Breast epithelium (tissue), 3 donors: ENCODE measurements around the gene CTNND2.

Experiments
- POLR2A ChIP-seq: fragments of 450-650 bp; IDR thresholded peaks from one replicate; pipeline ENCODE4 v1.6.1; 2016; ENCODE audit warnings: antibody characterized with exemption, mild to moderate bottlenecking, moderate library complexity
- POLR2AphosphoS5 ChIP-seq, 3 donors: sonication (generic); formaldehyde crosslinking; IDR thresholded peaks; one replicate each; pipeline ENCODE4 v1.6.1; 2017; ENCODE audit warnings: antibody characterized with exemption in 3 of 3
- TF ChIP-seq, protein P1 (sequence below), 3 donors: fragments of 450-650 bp; IDR thresholded peaks; one replicate each; pipeline ENCODE4 v1.5.1; 2016 to 2017; ENCODE audit warnings: antibody characterized with exemption in 3 of 3, mild to moderate bottlenecking in 3 of 3, moderate library complexity in 3 of 3

DNA sequence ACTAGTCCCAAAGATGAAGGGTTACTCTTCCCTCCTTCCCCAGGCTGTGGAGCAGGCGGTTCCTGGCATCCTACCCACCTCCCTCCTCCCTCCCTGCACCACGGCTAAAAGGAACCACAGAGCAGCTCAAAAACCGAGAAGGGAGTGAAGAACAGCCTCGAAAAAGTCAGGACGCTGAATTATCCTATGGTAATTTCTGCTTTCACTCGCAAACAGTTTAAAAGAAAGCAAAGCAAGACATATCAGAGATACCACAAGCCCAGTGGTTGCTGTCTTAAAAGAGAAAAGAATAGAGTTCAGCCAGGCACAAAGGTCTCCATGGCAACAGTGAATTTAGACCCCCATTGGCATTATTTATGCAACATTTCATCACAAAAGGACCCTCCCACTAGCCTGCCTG lies 315.4 kb downstream of the CTNND2 start:
- TF ChIP-seq, protein P1, sequence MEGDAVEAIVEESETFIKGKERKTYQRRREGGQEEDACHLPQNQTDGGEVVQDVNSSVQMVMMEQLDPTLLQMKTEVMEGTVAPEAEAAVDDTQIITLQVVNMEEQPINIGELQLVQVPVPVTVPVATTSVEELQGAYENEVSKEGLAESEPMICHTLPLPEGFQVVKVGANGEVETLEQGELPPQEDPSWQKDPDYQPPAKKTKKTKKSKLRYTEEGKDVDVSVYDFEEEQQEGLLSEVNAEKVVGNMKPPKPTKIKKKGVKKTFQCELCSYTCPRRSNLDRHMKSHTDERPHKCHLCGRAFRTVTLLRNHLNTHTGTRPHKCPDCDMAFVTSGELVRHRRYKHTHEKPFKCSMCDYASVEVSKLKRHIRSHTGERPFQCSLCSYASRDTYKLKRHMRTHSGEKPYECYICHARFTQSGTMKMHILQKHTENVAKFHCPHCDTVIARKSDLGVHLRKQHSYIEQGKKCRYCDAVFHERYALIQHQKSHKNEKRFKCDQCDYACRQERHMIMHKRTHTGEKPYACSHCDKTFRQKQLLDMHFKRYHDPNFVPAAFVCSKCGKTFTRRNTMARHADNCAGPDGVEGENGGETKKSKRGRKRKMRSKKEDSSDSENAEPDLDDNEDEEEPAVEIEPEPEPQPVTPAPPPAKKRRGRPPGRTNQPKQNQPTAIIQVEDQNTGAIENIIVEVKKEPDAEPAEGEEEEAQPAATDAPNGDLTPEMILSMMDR (IDR thresholded peaks at IDR 0.05) = no peak
- no peak for TF ChIP-seq POLR2A
- TF ChIP-seq POLR2AphosphoS5 (IDR thresholded peaks at IDR 0.05) = no peak
